Brain microvascular endothelial cell (primary cell): ENCODE measurements around the gene GSTCD.

Source experiments
- DNase-seq: peaks from one replicate; pipeline ENCODE4 v3.0.0-alpha.2; 2020
- H3K27ac ChIP-seq: fragments of 250-450 bp; sonication (Bioruptor Pico); 2 replicates; pipeline ENCODE4 v1.5.1; 2020; ENCODE audit warnings: mild to moderate bottlenecking, moderate library complexity
- H3K27me3 ChIP-seq: fragments of 250-450 bp; sonication (Bioruptor Pico); replicated peaks from 2 replicates; pipeline ENCODE4 v1.5.1; 2020; ENCODE audit warnings: mild to moderate bottlenecking
- H3K36me3 ChIP-seq: fragments of 250-450 bp; sonication (Bioruptor Pico); replicated peaks from 2 replicates; pipeline ENCODE4 v1.5.1; 2020; ENCODE audit warnings: mild to moderate bottlenecking
- H3K4me3 ChIP-seq: 2 replicates; pipeline ENCODE4 v1.5.1; 2011; ENCODE audit warnings: low read depth, mild to moderate bottlenecking, control low read depth, low read length, moderate library complexity
- in situ Hi-C: cut with HindIII; loops from 2 replicates; pipeline ENCODE4 v1.10.0; 2017; ENCODE audit warnings: low sequenced_read_pairs, low pct_ligation_motif_present
- TF ChIP-seq, protein P1 (sequence below): IDR thresholded peaks from 2 replicates; pipeline ENCODE4 v1.5.1; 2011; ENCODE audit warnings: low read depth, mild to moderate bottlenecking, moderate library complexity, low read length, control low read depth, inconsistent platforms; ENCODE audit errors: missing control alignments

Gene GSTCD

GRCh38 chr4:105807496-105807895 lies 98.9 kb downstream of the GSTCD start:
- DNase-seq = peak; percentile 29
- H3K36me3 ChIP-seq = no peaks in the 10 kb centered on the region
- H3K4me3 ChIP-seq = no peak overlapping the region
- no peaks in the 10 kb centered on the region for H3K27me3 ChIP-seq
- in situ Hi-C loops = no loop called here
- H3K27ac ChIP-seq = no peak overlapping the region
- TF ChIP-seq, protein P1, sequence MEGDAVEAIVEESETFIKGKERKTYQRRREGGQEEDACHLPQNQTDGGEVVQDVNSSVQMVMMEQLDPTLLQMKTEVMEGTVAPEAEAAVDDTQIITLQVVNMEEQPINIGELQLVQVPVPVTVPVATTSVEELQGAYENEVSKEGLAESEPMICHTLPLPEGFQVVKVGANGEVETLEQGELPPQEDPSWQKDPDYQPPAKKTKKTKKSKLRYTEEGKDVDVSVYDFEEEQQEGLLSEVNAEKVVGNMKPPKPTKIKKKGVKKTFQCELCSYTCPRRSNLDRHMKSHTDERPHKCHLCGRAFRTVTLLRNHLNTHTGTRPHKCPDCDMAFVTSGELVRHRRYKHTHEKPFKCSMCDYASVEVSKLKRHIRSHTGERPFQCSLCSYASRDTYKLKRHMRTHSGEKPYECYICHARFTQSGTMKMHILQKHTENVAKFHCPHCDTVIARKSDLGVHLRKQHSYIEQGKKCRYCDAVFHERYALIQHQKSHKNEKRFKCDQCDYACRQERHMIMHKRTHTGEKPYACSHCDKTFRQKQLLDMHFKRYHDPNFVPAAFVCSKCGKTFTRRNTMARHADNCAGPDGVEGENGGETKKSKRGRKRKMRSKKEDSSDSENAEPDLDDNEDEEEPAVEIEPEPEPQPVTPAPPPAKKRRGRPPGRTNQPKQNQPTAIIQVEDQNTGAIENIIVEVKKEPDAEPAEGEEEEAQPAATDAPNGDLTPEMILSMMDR = no peak

DNA sequence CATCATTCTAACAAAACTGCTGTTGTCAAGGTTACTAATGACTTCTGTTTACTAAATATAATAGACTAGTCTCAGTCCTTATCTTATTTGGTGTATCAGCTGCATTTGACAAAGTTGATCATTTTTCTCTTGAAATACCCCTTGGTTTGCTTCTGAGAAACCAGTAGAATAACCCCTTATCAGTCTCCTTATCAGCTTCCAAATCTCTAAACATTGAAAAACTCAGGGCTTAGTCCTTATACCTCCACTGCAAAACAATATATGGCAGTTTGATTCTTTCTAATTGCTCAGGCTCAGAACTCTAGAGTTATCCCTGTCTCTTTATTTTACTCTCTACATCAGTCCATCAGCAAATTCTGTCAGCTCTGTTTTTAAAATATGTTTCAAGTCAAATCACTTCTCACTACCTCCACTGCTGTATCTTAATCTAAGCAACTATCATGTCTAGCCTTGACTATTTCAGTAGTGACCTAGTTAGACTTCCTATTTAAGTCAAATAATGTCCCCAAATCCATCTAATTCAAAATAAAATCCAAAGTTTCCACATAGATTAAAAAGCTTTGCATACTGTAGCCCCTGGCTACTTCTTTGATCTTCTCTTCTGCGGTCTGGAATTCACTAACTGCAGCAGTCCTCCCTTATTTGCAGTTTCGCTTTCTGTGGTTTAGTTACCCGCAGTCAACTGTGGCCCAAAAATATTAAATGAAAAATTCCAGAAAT lies 99.6 kb downstream of the GSTCD start:
- TF ChIP-seq, protein P1 = no peak
- no peak overlapping the region for H3K4me3 ChIP-seq
- in situ Hi-C loops = no loop called here
- peak overlapping the region; percentile 65 for H3K27ac ChIP-seq
- H3K36me3 ChIP-seq = no peaks in the 10 kb centered on the region
- H3K27me3 ChIP-seq = no peaks in the 10 kb centered on the region
- no peak for DNase-seq

DNA sequence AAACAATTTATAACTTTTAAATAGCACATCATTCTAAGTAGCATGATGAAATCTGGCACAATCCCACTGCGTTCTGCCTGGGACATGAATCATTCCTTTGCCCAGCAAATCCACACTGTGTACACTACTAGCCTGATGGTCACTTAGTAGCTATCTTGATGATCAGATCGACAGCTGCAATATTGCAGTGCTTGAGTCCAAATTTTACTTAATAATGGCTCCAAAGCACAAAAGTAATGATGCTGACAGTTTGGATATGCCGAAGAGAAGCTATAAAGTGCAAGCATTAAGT lies 100.1 kb downstream of the GSTCD start:
- Histone ChIP-seq H3K27ac (peak overlapping the region; percentile 65), H3K27me3 (no peaks in the 10 kb centered on the region), H3K4me3 (no peak overlapping the region), H3K36me3 (no peaks in the 10 kb centered on the region)
- peak; percentile 84 for DNase-seq
- in situ Hi-C loops = no loop called here
- TF ChIP-seq, protein P1 = no peak

- in situ Hi-C loops = no loop called here
- Histone ChIP-seq H3K27me3 (no peaks in the 10 kb centered on the region), H3K27ac (no peak overlapping the region), H3K36me3 (no peaks in the 10 kb centered on the region), H3K4me3 (no peak overlapping the region)
- TF ChIP-seq, protein P1 = no peak
- no peak for DNase-seq
Observed at GRCh38 chr4:105815701-105816100, 107.1 kb downstream of the GSTCD start.

DNA sequence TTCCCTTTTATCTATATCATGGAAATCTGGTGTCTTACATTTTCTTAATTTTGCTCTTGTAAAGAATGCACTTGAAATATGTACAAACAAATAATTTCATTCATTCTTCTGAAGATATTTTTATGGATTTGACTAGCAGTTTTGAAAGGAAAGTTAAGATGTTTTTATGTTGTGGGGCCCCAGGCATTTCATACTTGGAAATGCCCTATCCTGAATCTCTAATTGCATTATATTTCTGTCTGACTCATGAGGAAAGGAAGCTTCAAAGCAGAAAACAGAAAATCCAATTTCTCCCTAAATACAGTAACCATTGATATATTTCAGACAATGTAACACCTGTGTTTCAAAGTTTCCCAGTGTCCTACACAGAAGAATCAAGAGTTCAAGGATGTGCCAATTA lies 113.5 kb downstream of the GSTCD start:
- no peak overlapping the region for H3K4me3 ChIP-seq
- TF ChIP-seq, protein P1 = no peak
- no peaks in the 10 kb centered on the region for H3K27me3 ChIP-seq
- H3K36me3 ChIP-seq = no peaks in the 10 kb centered on the region
- DNase-seq = no peak
- in situ Hi-C loops = no loop called here
- no peak overlapping the region for H3K27ac ChIP-seq

- no peaks in the 10 kb centered on the region for H3K27me3 ChIP-seq
- H3K27ac ChIP-seq = no peak overlapping the region
- H3K36me3 ChIP-seq = no peaks in the 10 kb centered on the region
- no peak for DNase-seq
- H3K4me3 ChIP-seq = no peak overlapping the region
- TF ChIP-seq, protein P1 = no peak
- in situ Hi-C loops = no loop called here
Observed at GRCh38 chr4:105828074-105828473, 119.5 kb downstream of the GSTCD start.
